T-helper 1 cell (primary cell): Measurements from ENCODE around the gene ADPRH.

Experiments used
- DNase-seq, 5 donors: peaks; one replicate each; pipeline ENCODE4 v3.0.0-alpha.2; 2012 to 2020

The ADPRH gene

DNA sequence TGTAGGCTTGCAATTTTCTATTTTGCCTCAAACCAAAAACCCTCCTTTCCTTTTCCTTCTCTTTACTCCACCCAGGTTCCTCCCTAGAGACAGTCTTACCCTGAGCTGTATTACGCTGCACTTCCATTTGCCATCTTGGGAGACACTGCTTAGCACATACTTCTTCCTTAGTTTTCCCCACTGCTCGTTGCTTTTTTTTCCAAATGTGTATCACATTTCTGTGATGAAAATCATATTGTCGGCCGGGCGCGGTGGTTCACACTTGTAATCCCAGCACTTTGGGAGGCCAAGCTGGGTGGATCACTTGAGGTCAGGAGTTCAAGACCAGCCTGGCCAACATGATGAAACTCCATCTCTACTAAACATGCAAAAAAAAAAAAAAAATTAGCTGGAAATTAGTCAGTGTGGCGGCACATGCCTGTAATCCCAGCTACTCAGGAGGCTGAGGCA is 51.6 kb downstream of the ADPRH start:
- no peak for DNase-seq

DNA sequence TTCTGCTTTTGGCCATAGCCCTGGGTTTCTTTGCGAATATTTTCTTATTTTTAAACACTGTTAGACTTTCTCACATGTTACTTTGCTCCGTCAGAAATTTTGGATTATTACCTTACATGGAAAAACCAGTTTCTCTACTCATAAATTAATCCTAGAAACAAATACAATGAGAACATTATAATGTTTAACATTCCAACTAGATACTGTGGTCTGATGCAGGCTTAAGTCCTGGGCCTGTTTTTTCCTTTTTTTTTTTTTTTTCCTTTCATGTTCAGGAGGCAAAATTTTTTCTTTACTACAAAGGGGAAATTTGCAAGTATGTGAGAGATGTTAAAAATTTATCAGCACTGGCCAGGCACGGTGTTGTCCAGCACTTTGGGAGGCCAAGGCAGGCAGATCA is 52.2 kb downstream of the ADPRH start:
- no peak for DNase-seq

DNA sequence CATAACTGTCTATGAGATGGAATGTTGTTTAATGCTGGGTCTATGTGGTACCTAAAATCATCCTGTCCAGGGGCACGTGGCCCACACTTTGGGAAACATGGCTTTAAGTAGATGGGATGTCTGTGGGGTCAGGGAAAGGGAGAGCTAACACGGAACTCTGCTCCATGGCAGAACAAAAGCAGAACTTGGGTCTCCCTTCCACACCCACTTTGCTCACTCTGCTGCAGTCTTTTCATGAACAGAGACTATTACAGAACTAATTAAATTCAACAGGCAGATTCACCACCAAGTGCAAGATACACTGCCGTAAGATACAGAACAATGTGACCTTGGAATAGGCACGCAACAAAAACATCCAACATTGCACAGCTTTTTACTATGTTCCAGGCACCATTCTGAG is 52.9 kb downstream of the ADPRH start:
- no peak for DNase-seq

DNA sequence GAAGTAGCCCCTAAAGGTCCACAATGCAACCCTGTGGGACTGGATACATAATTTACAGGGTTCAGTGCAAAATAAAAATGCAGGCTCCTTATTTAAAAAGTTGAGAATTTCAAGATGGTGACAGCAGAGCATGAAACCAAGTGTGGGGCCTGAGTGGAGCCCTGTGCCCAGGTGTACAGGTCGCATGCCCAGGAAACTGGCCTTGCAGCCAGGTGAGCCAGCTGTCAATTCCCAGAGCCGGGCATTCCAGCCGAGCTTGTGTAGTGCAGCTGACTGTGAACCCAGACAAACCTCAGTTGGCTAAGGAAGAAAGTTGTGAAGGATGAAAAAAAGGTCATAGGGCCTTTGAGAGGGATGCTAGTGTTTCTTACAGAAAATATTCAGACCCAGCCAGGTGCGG is 53.5 kb downstream of the ADPRH start:
- DNase-seq = no peak

DNA sequence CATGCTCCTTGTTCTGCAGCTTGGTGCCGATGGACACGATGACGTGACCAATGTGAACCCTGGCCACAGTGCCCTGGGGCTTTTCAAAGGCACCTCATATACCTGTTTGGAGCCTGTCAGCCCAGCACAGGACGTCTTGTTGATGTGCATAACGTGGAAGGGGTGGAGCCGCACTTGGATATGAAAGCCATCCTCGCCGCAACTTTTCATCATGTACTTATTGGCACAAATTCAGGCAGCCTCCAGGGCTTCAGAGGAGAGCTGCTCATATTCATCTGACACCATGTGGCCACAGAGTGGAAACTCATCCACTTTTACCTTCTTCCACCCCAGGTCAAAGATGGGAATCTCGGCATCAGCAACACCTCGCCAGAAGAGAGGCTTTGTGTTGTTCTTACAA is 56.4 kb downstream of the ADPRH start:
- DNase-seq = no peak

DNA sequence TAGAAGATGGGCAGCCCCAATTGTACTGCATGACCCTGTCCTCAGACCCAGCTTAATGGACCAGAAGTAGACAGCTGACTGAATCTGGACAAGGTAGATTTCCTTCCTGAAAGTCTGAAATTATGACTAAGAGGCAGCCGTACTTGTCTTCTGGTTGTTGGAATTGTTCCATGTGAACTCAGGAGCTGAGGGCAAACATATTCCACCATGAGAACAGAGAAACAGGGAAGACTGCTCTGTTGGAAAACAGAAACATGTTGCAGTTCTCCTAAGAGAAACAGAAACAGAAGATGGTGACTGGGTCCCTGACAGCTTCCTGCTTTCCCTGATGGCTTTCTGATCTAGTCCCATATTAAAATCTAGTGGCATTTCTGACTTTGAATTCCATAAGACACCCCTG is 57.0 kb downstream of the ADPRH start:
- DNase-seq = no peak

DNA sequence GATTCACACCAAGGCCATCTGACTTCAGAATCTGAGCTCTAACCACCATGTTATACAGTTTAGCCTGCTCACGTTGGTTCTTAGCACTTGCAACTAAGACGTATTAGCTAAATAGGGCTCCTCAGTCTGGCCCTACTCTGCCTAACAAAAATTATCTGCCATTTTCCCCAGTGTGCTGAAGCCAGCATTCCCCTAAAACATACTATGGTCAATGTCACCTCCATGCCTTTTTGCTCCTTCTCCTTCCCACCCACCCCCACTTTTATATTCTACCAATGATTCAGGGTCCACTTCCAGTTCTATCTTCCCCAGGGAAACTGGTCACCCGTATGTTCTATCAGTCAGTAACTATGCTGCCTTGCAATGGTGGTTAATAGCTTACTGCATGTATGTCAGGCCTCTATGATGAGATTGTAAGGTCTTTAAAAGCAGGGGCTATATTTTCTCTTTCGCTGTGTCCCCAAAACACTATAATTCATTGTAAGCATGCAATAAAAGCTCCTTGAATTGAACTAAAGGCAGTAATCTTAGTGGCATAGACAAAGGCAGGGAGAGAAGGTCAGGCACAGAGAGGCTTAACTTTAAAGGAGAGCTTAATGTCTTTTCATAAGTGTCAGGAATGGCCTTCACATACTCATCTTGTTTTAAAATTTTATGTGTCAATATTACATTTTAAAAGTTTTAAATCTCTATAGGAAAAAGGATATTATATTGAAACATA is 57.8 kb downstream of the ADPRH start:
- no peak for DNase-seq

DNA sequence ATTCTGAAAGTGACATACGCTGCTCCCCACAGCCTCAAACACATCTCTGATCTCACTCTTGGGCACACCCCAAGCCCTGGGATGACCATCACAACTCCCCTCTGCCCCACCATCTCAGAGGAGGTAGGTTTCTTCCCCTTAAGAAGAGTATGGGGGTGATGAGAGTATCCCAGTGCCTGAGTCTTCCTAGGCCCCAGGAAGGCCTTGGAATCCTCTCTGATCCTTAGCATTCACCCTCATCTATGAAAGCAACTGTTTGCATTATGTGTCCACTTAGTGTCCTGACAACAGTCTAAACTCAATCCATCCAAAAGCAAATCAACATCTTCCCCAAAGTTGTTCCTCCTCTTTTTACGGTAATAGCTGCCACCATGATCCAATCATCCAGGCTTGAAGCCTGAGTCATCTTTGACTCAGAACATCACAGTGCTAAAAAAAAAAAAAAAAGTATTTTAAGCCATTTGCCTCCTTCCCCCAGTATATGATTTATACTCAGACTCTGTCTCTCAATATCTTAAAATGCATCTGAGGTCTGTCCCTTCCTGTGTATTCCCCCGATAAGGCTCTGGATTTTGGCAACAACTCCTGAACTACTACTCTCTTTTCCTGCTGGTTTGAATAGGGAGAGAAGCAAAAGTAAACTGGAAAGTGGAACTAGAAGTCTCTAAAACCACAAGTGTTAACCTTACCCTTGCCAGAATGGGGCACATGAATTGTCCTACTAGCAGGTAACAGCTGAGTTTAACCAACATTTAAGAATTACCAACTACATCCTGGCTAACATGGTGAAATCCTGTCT is 58.6 kb downstream of the ADPRH start:
- peak in 1 of 5 donors; percentile 63 for DNase-seq
